ENCODE results near the gene LSG1.
A peak's percentile ranks its signal among the peaks of the same experiment; 100 is the strongest.
"Not testable (repeated sequence)": the region's sequence is repeated elsewhere in the genome, so short reads cannot be mapped to it uniquely, and the experiment has no call there.

The LSG1 gene

GRCh38 chr3:194617143-194617671, 54.8 kb downstream of the LSG1 start:
- no peak for FAIRE-seq

GRCh38 chr3:194615226-194615625, 56.8 kb downstream of the LSG1 start:
- FAIRE-seq = no peak

GRCh38 chr3:194612221-194612620, 59.8 kb downstream of the LSG1 start:
- no peak for FAIRE-seq

GRCh38 chr3:194610689-194611088, 61.3 kb downstream of the LSG1 start:
- no peak for FAIRE-seq

- FAIRE-seq = no peak
Observed at GRCh38 chr3:194609601-194610000, 62.4 kb downstream of the LSG1 start.

GRCh38 chr3:194608981-194609380, 63.0 kb downstream of the LSG1 start:
- FAIRE-seq = no peak

- no peak for FAIRE-seq
Observed at GRCh38 chr3:194607592-194608389, 64.2 kb downstream of the LSG1 start.

GRCh38 chr3:194606941-194607340, 65.0 kb downstream of the LSG1 start:
- no peak for FAIRE-seq

GRCh38 chr3:194606163-194606562, 65.8 kb downstream of the LSG1 start:
- no peak for FAIRE-seq

- not testable (repeated sequence) for FAIRE-seq
Observed at GRCh38 chr3:194605314-194605713, 66.7 kb downstream of the LSG1 start.

GRCh38 chr3:194604837-194605236, 67.2 kb downstream of the LSG1 start:
- no peak for FAIRE-seq

GRCh38 chr3:194604126-194604525, 67.9 kb downstream of the LSG1 start:
- FAIRE-seq = no peak

- FAIRE-seq = no peak
Observed at GRCh38 chr3:194602669-194603171, 69.3 kb downstream of the LSG1 start.

- FAIRE-seq = no peak
Observed at GRCh38 chr3:194598771-194599557, 73.0 kb downstream of the LSG1 start.

- no peak for FAIRE-seq
Observed at GRCh38 chr3:194596906-194597305, 75.1 kb downstream of the LSG1 start.

- FAIRE-seq = peak; percentile 82
Observed at GRCh38 chr3:194592798-194593752, 78.9 kb downstream of the LSG1 start.
